EH (cell line): Measurements from ENCODE around the gene ACSL6.

ENCODE experiments used
- DNase-seq: peaks from one replicate; pipeline ENCODE4 v3.0.0-alpha.2; 2015; ENCODE audit warnings: low read depth

The ACSL6 gene, protein sequence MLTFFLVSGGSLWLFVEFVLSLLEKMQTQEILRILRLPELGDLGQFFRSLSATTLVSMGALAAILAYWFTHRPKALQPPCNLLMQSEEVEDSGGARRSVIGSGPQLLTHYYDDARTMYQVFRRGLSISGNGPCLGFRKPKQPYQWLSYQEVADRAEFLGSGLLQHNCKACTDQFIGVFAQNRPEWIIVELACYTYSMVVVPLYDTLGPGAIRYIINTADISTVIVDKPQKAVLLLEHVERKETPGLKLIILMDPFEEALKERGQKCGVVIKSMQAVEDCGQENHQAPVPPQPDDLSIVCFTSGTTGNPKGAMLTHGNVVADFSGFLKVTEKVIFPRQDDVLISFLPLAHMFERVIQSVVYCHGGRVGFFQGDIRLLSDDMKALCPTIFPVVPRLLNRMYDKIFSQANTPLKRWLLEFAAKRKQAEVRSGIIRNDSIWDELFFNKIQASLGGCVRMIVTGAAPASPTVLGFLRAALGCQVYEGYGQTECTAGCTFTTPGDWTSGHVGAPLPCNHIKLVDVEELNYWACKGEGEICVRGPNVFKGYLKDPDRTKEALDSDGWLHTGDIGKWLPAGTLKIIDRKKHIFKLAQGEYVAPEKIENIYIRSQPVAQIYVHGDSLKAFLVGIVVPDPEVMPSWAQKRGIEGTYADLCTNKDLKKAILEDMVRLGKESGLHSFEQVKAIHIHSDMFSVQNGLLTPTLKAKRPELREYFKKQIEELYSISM

DNA sequence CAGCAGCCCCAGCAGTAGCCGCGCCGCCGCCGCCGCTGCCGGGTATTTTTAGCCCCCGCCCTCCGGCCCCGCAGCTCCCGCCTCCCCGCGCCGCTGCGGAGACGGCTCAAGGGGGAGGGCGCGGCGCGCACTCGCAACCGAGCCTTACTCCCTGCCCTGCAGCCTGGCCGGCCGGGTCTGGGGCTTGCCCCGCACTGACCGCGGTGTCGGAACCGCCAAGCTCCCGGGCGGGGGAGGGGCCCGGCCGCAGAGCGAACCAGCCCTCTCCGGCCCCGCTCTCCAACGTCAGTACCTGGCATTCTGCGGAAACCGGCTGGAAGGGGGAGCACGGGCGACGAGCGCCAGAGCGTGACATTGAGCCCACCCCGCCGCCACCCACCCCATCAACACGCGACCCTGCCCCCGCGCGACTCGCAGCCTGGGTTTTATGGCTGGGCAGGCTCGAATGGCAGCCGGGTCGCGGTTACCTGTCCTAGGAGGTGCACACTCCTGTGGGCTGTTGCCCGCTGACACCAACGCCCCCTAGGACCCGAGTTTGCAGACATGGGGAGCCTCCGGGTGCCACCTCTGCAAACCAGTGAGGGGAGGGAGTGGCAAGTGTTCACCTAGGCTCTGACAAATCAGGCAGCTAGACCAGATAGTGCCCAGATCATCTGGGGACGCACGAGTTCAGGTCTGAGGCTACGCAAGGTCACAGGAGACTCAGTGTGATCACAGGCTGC lies at the start of gene ACSL6:
TSS of gene ACSL6 (minus strand) at position 37 of the 722 bp plus-strand sequence. CDS start 105 bp downstream, outside the sequence.
- no peak for DNase-seq

DNA sequence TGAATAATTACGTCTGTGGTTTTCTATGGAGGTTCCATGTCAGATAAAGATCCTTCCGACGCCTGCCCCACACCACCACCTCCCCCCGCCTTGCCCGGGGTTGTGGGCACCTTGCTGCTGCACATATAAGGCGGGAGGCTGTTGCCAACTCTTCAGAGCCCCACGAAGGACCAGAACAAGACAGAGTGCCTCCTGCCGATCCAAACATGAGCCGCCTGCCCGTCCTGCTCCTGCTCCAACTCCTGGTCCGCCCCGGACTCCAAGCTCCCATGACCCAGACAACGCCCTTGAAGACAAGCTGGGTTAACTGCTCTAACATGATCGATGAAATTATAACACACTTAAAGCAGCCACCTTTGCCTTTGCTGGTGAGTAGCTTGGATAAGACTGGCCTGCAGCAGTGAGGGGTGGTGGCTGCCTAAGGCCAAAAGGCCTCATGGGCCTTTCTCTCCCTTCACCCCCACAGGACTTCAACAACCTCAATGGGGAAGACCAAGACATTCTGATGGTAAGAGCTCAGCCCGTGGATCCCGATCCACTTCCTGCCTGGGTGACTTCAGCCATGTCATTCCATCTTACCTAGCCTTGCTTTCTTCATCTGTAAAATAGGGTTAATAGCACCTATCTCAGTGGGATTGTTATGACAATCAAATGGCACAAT lies 49.2 kb upstream of the ACSL6 start, which contains the start of gene IL3:
TSS of gene IL3 (plus strand) at position 155 of the 661 bp plus-strand sequence. CDS start at position 207, 52 bp downstream.
- no peak for DNase-seq

DNA sequence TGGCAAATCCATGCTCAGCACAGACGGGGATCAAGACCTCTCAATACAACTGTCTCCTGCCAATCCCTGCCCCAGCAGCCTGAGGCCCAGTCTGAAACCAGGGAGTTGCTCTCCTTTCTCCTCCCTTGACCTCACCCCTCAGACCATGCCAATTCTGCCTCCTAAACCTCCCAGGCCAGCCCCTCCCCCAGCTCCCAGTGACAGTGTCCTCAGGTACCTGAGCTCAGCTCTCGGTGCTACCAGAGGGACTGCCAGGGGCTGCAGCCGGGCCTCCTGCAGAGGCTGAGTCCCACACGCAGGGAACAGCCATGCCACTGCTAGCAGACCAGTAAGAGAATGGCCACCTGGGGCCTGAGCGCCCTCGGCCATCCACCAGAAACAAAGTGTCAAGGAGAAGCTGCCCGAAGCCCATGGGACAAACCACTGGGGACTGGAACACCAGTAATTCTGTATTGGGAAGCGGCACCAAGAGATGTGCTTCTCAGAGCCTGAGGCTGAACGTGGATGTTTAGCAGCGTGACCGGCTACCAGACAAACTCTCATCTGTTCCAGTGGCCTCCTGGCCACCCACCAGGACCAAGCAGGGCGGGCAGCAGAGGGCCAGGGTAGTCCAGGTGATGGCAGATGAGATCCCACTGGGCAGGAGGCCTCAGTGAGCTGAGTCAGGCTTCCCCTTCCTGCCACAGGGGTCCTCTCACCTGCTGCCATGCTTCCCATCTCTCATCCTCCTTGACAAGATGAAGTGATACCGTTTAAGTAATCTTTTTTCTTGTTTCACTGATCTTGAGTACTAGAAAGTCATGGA lies 48.4 kb upstream of the ACSL6 start:
- DNase-seq = no peak

DNA sequence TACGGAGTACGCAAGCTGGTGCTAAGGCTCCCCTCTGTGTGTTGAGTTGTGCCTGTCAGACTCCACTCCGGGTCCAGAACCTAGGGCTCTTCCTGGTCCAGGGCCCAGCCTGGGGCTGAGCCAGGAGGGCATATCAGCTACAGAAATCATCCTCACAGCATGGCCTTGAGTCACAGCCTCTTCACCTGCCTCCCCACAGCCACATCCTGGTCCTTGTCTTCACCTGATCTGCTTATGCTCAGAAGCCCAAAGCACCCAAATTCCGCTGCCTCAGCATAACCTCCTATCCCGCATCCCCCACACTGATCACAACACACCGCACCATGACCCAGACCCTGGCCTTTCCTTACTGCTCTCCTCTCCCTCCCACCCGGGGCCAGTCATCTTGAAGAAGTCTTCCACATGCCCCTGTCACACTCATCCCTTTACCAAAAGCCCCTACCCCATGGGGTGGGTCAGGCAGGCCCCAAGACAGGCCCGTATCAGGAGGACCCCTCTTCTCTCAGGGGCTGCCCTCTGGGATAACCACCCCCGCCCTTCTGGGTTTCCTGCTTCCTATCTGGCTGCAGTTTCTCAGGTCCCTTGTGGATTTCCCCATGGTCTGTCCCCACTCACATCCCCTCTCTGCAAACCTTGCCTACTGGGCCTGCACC lies 47.7 kb upstream of the ACSL6 start:
- no peak for DNase-seq

GRCh38 chr5:132058646-132059042 lies 47.2 kb upstream of the ACSL6 start:
- DNase-seq = no peak

GRCh38 chr5:132057498-132058255 lies 46.2 kb upstream of the ACSL6 start:
- DNase-seq = no peak

GRCh38 chr5:132056610-132057497 lies 45.4 kb upstream of the ACSL6 start:
- no peak for DNase-seq

GRCh38 chr5:132055808-132056609 lies 44.6 kb upstream of the ACSL6 start:
- DNase-seq = no peak

GRCh38 chr5:132055441-132055807 lies 44.0 kb upstream of the ACSL6 start:
- no peak for DNase-seq

DNA sequence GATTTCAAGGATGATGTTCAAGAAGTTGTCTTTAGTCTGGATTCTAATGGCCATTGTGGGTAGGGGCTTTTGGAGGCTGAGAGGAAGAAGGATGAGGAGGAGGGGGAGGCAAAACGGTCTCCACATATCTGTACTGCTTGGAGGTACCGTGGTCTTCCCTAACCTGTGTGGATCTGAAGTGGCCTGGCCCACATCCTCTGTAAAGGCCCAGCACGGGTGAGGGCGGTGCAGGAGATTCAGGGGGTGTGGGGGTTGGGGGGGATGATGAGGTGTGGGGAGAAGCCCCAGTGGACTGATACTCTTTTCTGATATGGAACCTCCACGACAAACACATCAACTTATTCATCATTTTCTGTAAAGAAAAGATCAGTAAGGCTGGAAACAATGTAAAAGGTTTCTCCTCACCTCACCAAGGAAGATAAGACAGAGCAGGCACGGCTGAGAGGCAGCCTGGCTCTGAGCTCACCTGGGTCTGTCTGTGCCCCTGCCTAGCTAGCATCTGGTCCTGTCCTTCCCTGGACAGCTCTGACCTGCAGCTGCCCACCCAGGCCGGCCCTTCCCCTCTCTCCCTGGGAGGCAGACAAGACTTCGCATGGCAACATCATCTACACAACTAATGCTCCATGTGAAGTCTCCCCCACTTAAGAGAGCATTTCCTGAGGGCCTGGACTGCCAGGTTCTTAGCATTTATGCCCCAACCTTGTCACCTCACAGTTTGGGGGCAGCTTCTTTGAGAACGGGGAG lies 43.4 kb upstream of the ACSL6 start:
- no peak for DNase-seq

DNA sequence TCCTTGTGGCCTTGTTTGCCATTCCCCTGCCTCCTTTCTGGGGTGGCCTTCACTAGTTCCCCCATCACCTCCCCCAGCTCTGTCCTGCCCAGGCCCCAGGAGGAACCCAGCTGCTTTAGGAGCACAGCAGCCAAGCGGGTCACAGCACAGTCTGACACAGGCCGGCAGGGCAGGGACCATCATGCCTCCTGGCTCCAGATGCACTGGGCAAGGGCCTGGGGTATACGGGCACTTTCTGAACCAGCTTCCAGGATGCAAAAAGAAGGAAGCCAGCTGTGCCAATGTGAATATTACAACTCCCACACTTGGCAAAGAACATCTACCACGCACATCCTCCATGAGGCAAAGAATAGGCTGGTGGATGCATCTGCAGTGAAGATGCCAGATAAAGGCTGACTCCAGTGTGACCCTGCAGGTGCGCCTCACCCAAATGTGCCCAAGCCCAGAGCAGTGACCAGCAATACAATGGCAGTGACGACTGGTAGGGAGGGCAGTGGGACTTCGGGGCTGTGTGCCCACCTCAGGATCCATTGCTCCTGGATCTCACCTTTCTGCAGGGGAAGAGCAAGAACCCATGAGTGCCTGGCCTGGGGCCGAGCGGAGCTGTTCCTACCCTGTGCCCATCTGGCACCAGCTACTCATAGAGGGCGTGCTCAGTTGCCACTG lies 42.7 kb upstream of the ACSL6 start:
- DNase-seq = no peak

DNA sequence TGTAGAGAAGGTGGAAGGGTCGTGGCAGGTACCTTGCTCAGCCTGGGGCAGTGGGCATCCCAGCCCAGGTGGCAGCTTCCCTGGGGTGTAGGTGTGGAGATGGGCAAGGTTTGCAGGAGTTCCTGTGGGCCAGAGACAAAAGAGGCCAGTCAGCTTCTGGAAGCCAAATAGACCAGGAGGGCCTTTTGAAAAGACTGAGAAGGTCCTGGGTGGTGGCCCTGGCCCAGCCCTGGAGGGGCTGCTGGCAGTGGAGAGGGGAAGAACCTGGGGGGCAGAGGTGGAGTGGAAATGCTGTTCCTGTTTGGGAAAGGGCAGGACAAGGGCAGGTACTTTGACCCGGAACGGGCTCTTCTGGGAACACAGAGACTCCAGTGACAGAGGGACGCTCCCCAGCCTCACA lies 42.0 kb upstream of the ACSL6 start:
- no peak for DNase-seq

GRCh38 chr5:132052520-132052919 lies 41.1 kb upstream of the ACSL6 start:
- no peak for DNase-seq

DNA sequence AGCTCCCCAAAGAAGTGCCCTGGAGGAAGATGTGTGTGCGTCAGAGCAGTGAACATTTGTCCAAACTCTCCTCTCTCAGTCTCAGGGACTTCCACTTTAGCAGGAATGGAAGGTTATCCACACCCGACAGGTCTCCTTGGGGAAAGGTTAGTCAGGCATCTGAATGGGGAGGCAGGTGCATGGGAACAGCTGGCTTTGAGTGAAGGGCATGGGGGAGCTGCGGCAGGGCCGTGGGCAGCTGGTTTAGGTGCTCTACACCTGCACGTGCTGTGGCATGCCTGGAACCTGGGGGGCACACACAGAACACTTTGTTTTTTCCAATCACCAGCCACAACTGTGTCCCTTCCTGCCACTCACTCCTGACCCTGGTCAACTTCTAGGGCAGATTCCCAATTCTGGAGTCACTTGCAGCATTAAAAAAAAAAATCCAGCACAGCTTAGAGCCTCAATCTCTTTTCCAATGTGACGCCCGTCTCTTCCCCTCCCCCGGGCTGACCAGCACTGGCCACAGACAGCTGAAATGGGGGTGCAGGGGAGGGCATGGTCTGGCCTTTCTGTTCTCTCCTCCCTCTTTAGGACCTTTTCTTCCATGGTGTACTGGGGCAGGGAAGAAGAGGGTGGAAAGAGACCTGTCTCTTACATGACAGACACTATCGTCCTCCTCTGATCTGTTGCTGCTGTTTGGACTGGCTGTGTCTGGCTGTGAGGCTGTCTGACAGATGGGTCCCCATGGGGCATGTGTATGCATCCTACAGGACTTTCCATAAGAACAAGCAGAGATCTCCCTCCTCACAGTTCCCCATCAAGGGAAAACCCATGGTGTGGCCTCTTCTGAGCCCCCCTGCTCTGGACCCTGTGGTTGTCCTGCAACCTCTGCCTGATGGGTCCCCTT lies 39.4 kb upstream of the ACSL6 start:
- no peak for DNase-seq

- no peak for DNase-seq
These were observed 38.7 kb upstream of the ACSL6 start for GRCh38 chr5:132050136-132050535.

GRCh38 chr5:132049559-132049958 lies 38.1 kb upstream of the ACSL6 start:
- DNase-seq = no peak
